GM21737 (cell line): Measurements from ENCODE around the gene ADAMTS14.
"Not testable (repeated sequence)": the region's sequence is repeated elsewhere in the genome, so short reads cannot be mapped to it uniquely, and the experiment has no call there.

Experiments
- ATAC-seq: cut with Tn5 transposase; IDR thresholded peaks from one replicate; pipeline ENCODE4 v1.9.1; 2021; ENCODE audit warnings: mild to moderate bottlenecking, moderate library complexity; ENCODE audit not compliant: unreplicated experiment

ADAMTS14 gene

DNA sequence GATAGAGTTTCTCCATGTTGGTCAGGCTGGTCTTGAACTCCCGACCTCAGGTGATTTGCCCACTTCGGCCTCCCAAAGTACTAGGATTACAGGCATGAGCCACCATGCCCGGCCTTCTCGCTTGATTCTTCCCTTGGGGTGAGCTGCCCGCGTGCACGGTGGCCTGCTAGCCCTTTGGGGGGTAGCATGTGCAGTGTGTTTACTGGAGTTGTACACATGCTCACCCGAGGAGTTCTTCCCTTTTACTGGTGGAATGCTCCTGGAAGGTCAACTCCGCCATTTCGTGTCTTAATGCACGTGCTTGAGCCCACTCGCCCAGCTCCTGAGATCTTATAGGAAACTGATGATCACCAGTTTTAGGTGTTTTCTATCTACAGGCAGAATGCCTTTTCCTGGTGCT, 17.0 kb upstream of the ADAMTS14 start:
- no peak for ATAC-seq

DNA sequence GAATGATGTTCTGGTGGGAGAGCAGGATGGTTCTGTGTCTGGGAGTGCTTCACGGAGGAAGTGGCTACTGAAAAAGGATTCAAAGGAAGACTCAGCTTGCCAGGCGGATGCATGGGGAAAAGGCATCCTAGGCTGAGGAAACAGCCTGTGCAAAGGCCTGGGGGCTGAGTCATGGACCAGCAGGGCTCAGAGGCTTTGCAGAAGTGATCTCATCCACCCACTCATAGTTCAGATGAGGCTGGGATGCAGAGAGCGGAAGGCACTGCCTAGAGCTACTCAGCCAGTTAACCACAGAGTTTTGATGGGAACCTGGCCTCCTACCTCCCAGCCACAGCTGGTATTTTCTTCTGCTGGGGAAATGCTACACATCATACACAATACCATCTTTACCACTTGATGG, 15.8 kb upstream of the ADAMTS14 start:
- no peak for ATAC-seq

DNA sequence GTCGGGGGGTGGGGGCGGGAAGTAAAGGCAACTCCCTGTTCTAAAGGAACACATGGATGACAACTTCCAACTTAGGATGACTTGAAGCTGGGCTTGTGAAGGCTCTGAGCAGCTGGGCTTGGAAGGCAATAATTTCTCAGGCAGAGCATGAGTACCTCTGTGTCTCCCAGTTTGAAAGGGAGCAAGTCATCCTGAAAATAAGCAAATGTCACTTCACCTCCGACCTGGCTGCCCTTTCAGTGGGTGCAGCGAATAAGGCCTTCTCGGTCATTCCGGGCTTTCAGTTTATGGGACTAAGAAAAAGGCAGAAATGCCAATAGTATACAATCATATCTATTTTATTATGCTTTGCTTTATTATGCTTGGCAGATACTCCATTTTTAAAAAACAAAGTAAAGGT, 15.3 kb upstream of the ADAMTS14 start:
- no peak for ATAC-seq

DNA sequence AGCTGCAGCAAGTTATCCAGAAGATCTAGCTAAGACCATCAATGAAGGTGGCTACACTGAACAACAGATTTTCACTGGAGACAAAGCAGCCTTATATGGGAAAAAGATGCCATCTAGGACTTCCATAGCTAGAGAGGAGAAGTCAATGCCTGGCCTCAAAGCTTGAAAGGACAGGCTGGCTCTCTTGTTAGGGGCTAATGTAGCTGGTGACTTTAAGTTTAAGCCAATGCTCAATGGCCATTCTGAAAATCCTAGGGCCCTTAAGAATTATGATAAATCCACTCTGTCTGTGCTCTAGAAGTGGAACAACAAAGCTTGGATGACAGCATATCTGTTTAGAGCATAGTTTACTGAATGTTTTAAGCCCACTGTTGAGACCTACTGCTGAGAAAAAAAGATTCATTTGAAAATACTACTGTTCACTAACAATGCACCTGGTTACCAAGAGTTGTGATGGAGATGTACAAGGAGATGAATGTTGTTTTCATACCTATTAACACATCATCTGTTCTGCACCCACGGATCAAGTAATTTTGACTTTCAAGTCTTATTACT, 13.6 kb upstream of the ADAMTS14 start:
- ATAC-seq, result no peak

DNA sequence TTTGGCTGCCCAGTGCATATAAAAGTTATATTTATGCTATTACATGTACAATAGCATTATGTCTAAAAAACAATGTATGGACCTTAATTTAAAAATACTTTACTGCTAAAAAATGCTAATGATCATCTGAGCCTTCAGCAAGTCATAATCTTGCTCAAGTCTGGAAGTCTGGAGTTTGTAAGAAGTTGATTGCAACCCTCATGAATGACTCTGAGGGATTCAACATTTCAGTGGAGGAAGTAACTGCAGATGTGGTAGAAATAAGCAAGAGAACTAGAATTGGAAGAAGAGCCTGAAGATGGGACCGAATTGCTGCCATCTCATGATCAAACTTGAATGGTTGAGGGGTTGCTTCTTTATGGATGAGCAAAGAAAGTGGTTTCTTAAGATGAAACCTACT, 13.0 kb upstream of the ADAMTS14 start:
- no peak for ATAC-seq

DNA sequence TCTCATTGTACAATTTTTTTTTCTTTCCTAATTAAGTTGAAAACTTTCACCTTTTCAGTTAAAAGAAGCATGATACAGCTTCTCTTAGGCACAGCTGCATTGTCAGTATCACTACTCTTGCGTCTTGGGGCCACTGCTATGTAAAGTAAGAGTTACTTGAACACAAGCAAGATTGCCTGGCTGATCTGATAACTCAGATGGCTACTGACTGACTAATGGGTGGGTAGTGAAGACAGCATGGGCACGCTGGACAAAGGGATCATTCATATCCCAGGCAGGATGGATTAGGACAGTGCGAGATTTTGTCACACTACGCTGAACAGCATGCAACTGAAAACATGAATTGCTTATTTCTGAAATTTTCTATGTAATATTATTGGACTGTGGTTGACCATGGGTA, 11.6 kb upstream of the ADAMTS14 start:
- no peak for ATAC-seq

DNA sequence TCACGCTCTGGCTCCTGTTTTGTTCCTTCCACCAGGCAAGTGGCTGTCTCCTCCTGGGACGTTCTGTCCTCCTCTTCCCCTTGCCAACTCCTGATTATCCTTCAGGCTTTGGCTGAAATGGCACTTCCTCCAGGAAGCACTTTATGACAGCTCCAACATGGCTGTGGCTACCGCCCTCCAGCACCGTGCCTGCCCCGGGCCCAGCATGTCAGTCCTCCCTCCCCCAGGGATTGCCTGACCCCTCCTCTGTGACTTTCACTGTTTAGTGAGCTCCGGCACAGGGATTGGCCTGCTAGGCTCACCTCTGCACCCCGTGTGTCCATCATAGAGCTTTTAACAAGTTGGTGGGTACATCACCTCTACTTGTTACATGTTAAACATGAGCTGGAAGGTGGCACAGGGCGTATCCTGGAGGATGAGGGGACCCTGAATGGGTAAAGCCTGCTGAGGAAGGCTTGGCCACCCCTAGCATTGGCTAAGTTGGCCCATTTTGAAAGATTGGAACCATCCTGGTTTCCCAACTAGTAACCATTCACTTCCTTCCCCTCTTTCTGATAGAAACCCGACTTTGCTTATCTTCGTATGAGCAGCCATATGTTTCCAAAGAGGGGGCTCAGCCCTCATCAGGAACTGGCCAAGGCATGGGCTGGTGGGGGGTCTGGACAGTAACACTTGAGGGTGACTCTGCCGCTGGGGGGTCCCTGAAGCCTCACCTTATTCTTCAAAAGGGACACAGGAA, 10.5 kb upstream of the ADAMTS14 start:
- ATAC-seq, result no peak

DNA sequence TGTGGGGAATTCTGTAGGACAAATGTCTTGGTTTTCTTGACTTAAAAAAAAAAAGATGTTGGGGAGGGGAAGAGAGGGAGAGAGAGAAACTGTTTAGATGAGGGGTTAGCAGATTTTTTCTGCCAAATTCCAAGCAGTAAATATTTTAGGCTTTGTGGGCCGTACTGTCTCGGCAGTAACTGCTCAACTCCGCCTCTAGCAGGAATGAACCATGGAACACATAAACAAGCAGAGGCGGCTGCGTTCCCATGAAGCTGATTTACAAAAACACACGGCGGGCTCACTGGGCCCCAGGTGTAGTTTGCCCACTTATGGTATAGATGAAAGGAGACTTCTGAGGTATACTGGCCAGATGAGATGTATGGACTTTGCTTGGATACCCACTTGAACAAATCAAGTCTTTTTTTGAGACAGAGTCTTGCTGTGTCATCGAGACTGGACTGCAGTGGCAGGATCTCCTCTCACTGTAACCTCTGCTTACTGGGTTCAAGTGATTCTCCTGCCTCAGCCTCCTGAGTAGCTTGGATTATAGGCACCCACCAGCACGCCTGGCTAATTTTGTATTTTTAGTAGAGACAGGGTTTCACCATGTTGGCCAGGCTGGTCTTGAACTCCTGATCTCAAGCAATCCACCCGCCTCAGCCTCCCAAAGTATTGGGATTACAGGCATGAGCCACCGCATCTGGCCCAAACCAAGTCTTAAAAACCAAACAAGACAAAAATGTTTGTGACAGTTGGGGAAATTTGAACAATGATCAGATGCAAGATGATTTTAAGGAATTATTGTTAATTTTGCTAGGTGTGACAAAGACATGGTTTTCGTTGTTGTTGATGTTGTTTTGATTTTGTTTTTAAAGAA, 9.7 kb upstream of the ADAMTS14 start:
- no peak for ATAC-seq

DNA sequence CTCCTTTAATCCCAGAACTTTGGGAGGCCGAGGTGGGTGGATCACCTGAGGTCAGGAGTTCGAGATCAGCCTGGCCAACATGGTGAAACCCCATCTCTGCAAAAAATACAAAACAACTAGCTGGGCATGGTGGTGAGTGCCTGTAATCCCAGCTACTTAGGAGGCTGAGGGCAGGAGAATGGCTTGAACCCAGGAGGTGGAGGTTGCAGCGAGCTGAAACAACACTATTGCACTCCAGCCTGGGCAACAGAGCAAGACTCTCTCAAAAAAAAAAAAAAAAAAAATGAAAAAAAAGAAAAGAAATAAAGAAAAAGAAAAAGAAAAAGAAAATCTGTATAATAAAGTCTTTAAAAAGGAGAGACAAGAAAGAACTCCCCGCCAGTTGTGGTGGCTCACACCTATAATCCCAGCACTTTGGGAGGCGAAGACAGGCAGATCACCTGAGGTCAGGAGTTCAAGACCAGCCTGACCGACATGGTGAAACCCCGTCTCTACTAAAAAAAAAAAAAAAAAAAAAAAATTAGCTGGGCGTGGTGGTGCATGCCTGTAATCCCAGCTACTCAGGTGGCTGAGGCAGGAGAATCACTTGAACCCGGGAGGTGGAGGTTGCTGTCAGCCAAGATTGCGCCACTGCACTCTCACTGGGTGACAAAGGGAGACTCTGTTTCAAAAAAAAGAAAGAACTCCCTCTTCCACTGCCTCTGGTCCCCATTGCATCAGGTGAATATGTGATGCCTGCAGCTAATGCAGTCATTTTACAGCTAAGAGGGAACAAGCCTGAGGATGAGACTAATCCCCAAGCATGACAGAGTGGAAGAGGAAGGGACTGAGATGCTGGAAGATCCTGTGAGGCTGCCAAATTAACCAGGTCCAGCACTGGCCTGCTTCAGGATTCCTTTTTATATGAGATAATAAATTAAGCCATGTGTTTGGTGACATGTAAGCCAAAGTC, 8.6 kb upstream of the ADAMTS14 start:
- not testable (repeated sequence) for ATAC-seq

DNA sequence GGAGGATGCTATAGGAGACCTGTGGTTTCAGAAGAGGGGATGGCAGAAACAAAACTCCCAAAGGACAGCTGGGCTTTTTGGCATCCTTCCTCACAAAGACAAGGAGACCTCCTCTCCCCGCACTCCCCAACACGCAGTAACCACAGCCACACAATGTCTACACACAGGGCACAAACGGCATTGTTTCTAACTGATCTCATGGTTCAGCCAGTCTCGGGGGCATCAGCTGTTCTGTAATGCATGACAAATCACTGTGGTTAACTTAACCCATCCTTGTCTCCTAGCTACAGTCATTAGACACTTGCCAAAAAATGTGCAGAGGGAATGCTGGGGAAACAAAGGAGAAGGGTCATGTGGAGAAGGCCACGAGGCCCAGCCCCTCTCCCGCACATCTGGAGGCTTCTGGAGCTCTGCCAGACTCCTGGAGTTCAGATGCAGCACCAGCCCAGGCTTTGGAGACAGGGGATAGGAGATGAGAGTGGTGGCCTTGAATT, 7.6 kb upstream of the ADAMTS14 start:
- no peak for ATAC-seq

DNA sequence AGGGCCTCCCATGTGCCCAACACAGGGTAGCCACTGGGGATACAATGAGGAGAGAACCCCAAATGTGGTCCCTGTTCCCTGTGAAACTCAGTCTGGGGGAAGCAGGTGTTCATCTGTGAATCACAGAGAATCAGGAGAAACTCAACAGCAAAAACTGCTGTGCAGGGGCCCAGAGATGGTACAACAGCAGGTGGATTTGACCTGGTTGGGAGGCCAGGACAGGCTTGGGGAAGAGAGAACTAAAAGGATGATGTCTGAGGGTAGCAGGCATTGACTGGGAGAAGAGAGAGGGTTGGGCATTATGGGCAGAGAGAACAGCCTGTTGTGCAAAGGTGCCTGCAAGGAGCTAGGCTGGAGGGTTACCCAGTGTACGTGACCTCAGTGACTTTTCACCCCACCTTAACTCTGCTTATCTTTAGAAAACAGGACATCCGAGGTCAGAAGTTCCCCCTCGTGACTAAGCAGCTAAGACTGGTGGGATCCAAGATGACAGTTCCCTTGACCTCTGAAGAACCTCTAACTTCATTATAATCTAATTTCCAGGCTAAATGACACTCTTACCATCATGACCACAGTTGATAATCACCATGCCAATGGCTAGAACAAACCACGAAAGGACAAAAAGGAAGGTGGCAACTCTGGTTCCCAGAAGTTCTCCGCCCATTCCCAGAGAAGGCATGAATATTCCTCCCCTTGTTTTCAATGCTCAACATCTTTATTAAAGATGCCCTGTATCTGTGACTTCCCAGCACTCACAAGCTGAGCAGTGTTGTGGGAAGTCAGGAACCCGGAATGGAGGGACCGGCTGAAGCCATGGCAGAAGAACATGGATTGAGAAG, 5.1 kb upstream of the ADAMTS14 start:
- ATAC-seq, result no peak

DNA sequence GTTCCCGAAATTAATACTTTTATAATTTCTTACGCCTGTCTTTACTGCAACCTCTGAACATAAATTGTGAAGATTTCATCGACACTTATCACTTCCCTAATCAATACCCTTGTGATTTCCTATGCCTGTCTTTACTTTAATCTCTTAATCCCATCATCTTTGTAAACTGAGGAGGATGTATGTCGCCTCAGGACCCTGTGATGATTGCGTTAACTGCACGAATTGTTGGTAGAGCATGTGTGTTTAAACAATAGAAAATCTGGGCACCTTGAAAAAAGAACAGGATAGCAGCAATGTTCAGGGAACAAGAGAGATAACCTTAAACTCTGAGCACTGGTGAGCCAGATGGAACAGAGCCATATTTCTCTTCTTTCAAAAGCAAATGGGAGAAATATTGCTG, 4.5 kb upstream of the ADAMTS14 start:
- not testable (repeated sequence) for ATAC-seq

DNA sequence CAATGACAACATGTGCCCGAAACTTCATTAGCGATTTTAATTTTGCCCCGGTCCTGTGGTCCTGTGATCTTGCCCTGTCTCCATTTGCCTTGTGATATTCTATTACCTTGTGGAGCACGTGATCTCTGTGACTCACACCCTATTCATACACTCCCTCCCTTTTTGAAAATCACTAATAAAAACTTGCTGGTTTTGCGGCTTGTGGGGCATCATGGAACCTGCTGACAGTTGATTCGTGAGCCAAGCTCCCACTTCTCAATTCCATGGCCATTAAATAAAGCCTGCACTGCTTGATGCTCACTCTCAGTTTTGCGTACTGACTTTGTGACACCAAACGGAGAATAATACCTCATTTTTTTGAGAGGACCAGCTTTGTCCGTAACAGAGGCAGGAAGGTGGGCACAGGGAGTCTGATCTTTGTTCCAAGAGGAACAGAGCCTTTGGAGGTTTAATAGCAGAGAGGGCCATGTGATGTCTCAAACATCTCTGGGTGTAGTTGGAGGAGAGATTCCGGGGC, 3.8 kb upstream of the ADAMTS14 start:
- ATAC-seq, result no peak

DNA sequence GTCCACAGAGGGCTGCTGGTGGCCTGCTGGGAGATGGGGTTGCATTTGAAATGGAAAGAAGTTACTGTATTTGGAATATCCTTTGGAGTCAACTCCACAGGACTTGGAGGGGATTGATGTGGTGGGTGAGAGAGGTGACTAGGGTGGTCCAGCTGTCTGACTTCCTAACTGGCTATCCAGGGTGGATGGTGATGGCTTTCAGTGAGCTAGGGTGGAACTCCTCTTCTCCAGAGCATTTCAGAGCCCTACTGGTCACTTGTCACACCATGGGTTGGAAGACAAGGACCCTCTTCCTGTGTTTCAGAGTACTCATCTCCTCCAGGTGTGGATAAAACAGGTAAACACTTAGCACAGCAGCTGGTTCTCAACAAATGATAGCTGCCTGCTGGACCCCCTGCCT, 3.3 kb upstream of the ADAMTS14 start:
- no peak for ATAC-seq

DNA sequence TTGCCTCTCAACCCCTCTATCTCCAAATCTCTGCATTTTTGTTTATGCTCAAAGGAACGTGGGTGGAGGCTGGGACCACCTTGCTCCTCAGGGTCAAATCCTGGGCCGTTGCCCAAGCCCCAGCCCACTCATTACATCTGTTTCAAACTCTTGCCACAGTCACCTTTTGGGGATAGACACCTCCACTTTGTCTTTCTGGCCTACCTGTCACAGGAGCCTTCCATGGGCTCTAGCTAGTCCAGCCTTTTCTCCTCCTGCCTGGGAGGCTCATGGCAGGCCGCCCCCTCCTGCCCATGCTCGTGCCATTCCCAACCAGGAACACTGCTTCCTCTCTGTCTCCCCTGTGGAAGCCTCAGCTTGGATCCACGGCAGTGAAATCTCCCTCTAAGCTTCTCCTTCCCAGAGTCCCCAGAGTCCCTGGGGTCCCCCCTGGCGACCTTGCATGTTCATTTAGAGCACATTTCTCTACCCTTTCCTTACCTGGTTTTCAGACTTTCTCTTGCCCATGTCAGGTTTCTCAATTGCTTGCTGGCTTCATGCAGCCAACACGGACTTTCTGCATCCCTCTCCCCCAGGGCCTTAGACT, 2.5 kb upstream of the ADAMTS14 start:
- no peak for ATAC-seq

DNA sequence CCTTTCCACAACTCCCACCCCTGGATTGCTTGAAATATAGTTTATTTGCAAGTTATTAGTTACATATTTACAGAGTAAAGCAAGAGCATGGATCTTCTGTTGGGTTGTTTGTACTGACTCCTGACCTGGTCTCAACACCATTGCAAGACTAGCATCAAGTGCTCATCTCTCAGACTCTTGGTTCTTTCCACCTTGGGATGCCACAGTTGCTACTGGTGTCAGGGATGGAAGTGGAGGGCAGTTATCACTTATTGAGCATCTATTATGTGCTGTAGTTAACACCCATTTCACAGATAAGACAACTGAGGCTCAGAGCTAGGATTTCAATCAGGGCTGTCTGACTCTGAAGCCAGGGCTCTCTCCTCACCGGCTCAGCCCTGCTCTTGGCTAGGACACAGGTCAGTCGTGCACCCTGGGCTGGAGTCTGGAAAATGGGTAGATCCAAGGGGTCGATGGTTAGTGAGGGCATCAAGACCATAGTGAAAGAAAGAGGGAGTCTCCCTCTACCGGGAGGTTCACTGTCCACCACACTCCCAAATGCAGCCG, 614 bp upstream of the ADAMTS14 start:
- ATAC-seq, result no peak

DNA sequence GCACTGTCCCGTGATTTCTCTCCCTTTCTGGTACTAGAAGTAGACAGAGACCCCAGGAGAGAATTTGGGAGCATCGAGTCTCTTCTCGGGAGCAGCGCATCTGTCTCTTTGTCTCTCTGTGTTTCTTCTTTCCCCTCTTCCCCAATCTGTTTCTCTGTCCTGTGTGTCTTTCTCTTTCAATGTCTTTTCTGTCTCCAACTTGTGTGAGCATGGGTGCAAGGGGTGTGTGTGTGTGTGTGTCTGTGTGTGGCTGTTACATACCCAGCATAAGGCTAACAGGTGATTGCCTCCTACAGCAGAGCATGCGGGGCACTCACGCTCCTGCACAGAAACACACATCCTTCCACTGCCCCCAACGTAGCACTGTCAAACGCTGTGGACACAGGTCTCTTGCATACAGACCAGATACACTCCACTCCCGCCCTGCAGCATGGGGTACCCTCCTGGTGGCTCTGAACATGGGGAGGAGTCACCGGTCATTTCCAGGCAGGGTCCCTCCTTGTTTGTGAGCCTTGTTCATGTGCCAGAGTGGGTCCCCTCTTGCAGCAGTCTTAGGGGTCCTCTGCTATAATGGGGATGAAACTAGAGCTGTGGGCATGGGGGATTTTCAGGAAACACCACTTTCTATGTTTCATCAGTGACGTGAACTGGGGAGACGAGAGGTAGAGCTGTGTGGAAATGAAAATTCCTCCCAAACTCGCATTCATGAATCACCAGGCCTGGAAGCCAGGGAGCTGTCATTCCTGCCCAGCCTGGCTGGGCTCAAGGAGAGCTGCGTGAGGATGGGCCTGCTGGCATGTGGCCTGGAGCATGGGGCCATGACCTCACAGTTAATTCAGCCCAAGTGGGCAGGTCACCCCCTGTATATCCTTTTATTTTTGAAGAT, 980 bp downstream of the ADAMTS14 start:
- no peak for ATAC-seq
